ENCODE data around the gene CAMK4. TPM values are rescaled to one million over a fixed set of nuclear protein-coding genes. Genes with fewer than 3 reads are reported as not detected.

CAMK4 gene
- total and polyA plus RNA-seq, 7 donors, result 0.02 to 1.00 (median 0.15) TPM; not detected in 1

- 78 to 80% (median 78%) methylated on average over 1 of the region's 1 CpG for WGBS, 3 donors
- intact Hi-C loops (cut with DNase I), result no loop called here
- DNase-seq, result no peak
Observed at GRCh38 chr5:111478266-111478665, 254.1 kb downstream of the CAMK4 start.

GRCh38 chr5:111478898-111479297, 254.7 kb downstream of the CAMK4 start:
- TF ChIP-seq CTCF (IDR thresholded peaks at IDR 0.05), result no peak
- Histone ChIP-seq H3K36me3 (ENCODE audit: insufficient read depth in 1 of 2, low read depth in 1 of 2) (no peaks in the 10 kb centered on the region), H3K4me3 (no peak overlapping the region), H3K9me3 (no peaks in the 10 kb centered on the region), H3K4me1 (no peaks in the 10 kb centered on the region), H3K27me3 (ENCODE audit: insufficient read depth in 3 of 3, low read length in 2 of 3) (no peaks in the 10 kb centered on the region), H3K27ac (no peak overlapping the region)
- 95 to 98% (median 96%) methylated on average over 2 of the region's 2 CpGs for WGBS, 3 donors
- DNase-seq, result no peak
- no peak for ATAC-seq
- intact Hi-C loops (cut with DNase I), result no loop called here

More at GRCh38 chr5:111478266-111478665, 254.1 kb downstream of the CAMK4 start:
- no peak for TF ChIP-seq CTCF (IDR thresholded peaks at IDR 0.05)
- no peaks in the 10 kb centered on the region for H3K4me1 ChIP-seq
- H3K4me3 ChIP-seq, result no peak overlapping the region
- no peaks in the 10 kb centered on the region for H3K9me3 ChIP-seq
- no peaks in the 10 kb centered on the region for H3K36me3 ChIP-seq (ENCODE audit: insufficient read depth in 1 of 2, low read depth in 1 of 2)
- no peak overlapping the region for H3K27ac ChIP-seq
- H3K27me3 ChIP-seq (ENCODE audit: insufficient read depth in 3 of 3, low read length in 2 of 3), result no peaks in the 10 kb centered on the region
- no peak for ATAC-seq

- Histone ChIP-seq H3K4me1 (no peaks in the 10 kb centered on the region), H3K4me3 (no peak overlapping the region), H3K27ac (no peak overlapping the region), H3K36me3 (ENCODE audit: insufficient read depth in 1 of 2, low read depth in 1 of 2) (no peaks in the 10 kb centered on the region), H3K27me3 (ENCODE audit: insufficient read depth in 3 of 3, low read length in 2 of 3) (no peaks in the 10 kb centered on the region), H3K9me3 (no peaks in the 10 kb centered on the region)
- WGBS, 3 donors, result 50 to 58% (median 58%) methylated on average over 4 of the region's 4 CpGs
- intact Hi-C loops (cut with DNase I), result no loop called here
- DNase-seq, result no peak
- ATAC-seq, result no peak
- no peak for TF ChIP-seq CTCF (IDR thresholded peaks at IDR 0.05)
Observed at GRCh38 chr5:111480346-111480745, 256.2 kb downstream of the CAMK4 start.

GRCh38 chr5:111486055-111486454, 261.9 kb downstream of the CAMK4 start:
- ATAC-seq (no peak), DNase-seq (no peak)
- Histone ChIP-seq H3K4me1 (no peaks in the 10 kb centered on the region), H3K4me3 (no peak overlapping the region), H3K36me3 (ENCODE audit: insufficient read depth in 1 of 2, low read depth in 1 of 2) (no peaks in the 10 kb centered on the region), H3K9me3 (no peaks in the 10 kb centered on the region), H3K27ac (no peak overlapping the region), H3K27me3 (ENCODE audit: insufficient read depth in 3 of 3, low read length in 2 of 3) (no peaks in the 10 kb centered on the region)
- WGBS, 3 donors, result 34 to 45% (median 44%) methylated on average over 2 of the region's 2 CpGs
- intact Hi-C loops (cut with DNase I), result no loop called here
- TF ChIP-seq CTCF (IDR thresholded peaks at IDR 0.05), result no peak

GRCh38 chr5:111486926-111487325, 262.7 kb downstream of the CAMK4 start:
- no peaks in the 10 kb centered on the region for H3K9me3 ChIP-seq
- H3K27me3 ChIP-seq (ENCODE audit: insufficient read depth in 3 of 3, low read length in 2 of 3), result no peaks in the 10 kb centered on the region
- H3K4me3 ChIP-seq, result no peak overlapping the region
- ATAC-seq (no peak), DNase-seq (no peak)
- no peaks in the 10 kb centered on the region for H3K36me3 ChIP-seq (ENCODE audit: insufficient read depth in 1 of 2, low read depth in 1 of 2)
- no peaks in the 10 kb centered on the region for H3K4me1 ChIP-seq
- intact Hi-C loops (cut with DNase I), result no loop called here
- TF ChIP-seq CTCF (IDR thresholded peaks at IDR 0.05), result no peak
- H3K27ac ChIP-seq, result no peak overlapping the region

Measured in psoas muscle (tissue), 8 donors.